Colonic mucosa (tissue), 4 donors: Measurements from ENCODE around the gene MOSPD2. TPM values are rescaled to one million over a fixed set of nuclear protein-coding genes. Genes with fewer than 3 reads are reported as not detected.

Source experiments
- DNase-seq: peaks from one replicate; pipeline ENCODE4 v3.0.0-alpha.2; 2020
- H3K27ac ChIP-seq: fragments of 200-600 bp; one replicate; pipeline ENCODE4 v1.8.0; 2021
- H3K27me3 ChIP-seq: fragments of 200-600 bp; one replicate; pipeline ENCODE4 v1.8.0; 2021
- H3K36me3 ChIP-seq: fragments of 200-600 bp; one replicate; pipeline ENCODE4 v1.8.0; 2021
- H3K4me1 ChIP-seq: fragments of 200-600 bp; one replicate; pipeline ENCODE4 v1.8.0; 2021; ENCODE audit warnings: mild to moderate bottlenecking
- H3K4me3 ChIP-seq: fragments of 200-600 bp; one replicate; pipeline ENCODE4 v1.8.0; 2021
- H3K9ac ChIP-seq, 2 donors: one replicate each; pipeline ENCODE4 v1.7.0; 2013; ENCODE audit warnings: control low read depth in 2 of 2, low read depth in 2 of 2, low read length in 2 of 2
- H3K9me3 ChIP-seq: fragments of 200-600 bp; one replicate; pipeline ENCODE4 v1.8.0; 2021
- intact Hi-C: fragments of 100-400 bp; cut with DNase I; formaldehyde crosslinking; loops from one replicate; pipeline ENCODE4 v1.14.1; 2022
- total RNA-seq, 2 donors: library from RNA; stranded (reverse); fragmentation: NEBNext Ultra II Directional in 1 of 2; extraction: Animal tissue kit (Norgen Biotek cat#: 25700) in 1 of 2; gene quantifications; one replicate each; pipeline ENCODE4 v1.2.1, GENCODE V29; 2021
- TF ChIP-seq, protein P1 (sequence below): fragments of 200-600 bp; IDR thresholded peaks from one replicate; pipeline ENCODE4 v1.8.0; 2022; ENCODE audit warnings: antibody characterized with exemption, mild to moderate bottlenecking
- donor health status: healthy.
- donor health status: DM: no; HTN: no; CAD: no.
- donor health status: DM: no; HTN: no; CAD: no.

The MOSPD2 gene
- total RNA-seq, 2 donors from 2014 or later, result 8.7 to 11.0 TPM

DNA sequence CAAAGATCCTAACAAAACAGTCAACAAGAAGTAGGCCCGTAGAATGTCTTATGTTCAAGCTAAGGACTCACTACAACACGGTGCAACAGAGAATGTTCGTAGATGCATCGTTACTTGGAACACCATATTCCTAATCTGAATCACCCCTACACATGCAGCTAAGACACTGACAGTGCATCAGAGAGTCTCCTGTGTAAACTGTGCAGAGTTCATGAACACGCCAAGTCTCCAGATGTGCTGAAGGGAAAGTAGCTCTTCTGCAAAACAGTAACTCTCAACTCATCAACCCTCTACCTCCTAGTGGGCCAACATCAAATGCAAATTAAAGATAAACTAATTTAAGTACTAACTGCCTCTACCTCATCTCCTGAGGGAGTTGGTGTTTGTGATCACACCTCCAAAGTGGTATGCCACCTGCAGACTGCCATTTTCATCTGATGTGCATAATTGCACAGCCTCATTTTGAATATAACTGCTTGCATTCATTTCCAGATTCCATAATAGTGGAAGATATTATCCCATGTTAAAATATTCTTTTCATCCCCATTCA, 73.5 kb downstream of the MOSPD2 start:
- Histone ChIP-seq H3K4me1 (no peaks in the 10 kb centered on the region), H3K9ac (no peak overlapping the region), H3K27me3 (no peaks in the 10 kb centered on the region), H3K9me3 (no peaks in the 10 kb centered on the region), H3K36me3 (no peaks in the 10 kb centered on the region), H3K27ac (no peak overlapping the region), H3K4me3 (no peak overlapping the region)
- DNase-seq, result no peak
- intact Hi-C loops, result no loop called here
- TF ChIP-seq, protein P1, sequence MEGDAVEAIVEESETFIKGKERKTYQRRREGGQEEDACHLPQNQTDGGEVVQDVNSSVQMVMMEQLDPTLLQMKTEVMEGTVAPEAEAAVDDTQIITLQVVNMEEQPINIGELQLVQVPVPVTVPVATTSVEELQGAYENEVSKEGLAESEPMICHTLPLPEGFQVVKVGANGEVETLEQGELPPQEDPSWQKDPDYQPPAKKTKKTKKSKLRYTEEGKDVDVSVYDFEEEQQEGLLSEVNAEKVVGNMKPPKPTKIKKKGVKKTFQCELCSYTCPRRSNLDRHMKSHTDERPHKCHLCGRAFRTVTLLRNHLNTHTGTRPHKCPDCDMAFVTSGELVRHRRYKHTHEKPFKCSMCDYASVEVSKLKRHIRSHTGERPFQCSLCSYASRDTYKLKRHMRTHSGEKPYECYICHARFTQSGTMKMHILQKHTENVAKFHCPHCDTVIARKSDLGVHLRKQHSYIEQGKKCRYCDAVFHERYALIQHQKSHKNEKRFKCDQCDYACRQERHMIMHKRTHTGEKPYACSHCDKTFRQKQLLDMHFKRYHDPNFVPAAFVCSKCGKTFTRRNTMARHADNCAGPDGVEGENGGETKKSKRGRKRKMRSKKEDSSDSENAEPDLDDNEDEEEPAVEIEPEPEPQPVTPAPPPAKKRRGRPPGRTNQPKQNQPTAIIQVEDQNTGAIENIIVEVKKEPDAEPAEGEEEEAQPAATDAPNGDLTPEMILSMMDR, result no peak

DNA sequence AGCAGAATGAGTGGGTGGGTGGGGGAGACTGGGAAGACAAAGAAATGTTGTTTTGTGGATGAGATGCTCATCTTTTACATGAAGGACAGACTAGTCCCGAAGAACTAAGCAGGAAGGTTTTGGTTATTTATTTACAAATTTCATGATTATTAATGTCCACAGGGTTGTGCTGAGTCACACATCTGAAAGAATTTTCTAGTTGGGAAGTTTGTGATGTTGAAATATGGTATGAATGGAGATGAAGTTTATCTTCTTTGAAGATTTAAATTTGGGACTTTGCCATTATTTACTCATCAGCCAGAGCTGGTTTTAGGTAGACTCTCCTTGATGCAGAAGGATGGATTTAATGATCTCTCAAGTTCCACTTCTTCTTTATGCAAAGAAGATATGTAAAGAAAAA, 75.5 kb downstream of the MOSPD2 start:
- Histone ChIP-seq H3K4me1 (no peaks in the 10 kb centered on the region), H3K4me3 (no peak overlapping the region), H3K27me3 (no peaks in the 10 kb centered on the region), H3K27ac (no peak overlapping the region), H3K36me3 (no peaks in the 10 kb centered on the region), H3K9ac (no peak overlapping the region), H3K9me3 (no peaks in the 10 kb centered on the region)
- DNase-seq, result no peak
- intact Hi-C loops, result no loop called here
- TF ChIP-seq, protein P1, result no peak

DNA sequence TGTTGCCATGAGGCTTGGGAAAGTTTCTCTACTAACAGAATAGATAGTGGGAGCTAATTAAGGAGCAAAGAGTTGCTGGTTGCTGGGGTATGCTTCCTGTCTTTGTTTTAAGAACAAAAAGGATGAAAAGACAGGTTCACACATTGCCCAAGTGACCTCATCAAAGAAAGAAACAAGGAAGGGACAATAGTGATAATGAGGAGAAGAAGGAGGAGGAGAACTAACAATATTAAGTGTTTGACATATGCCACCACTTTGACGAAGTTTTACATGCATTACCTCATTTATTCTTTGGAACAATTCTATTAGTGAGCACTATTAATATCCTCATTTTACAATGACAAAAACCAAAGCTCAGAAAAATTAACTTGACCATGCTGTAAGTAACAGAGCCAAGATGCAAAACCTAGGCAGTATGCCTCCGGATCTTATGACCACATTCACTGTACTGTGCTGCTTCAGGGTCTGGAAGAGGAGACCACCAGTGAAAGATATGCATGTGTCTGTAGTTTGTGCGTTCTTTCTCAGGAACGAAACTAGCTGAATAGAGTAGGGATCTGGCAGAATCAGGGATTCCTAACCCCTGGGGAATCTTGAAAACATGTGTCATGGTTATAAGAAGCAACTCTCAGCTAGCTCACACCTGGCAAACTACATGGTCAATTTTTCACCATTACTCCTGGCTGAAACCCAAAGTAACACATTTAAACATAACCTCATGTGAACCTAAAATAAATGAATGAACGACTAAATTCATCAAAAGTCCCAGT, 83.8 kb downstream of the MOSPD2 start:
- Histone ChIP-seq H3K9me3 (no peaks in the 10 kb centered on the region), H3K4me3 (no peak overlapping the region), H3K27me3 (no peaks in the 10 kb centered on the region), H3K9ac (no peak overlapping the region), H3K4me1 (no peaks in the 10 kb centered on the region), H3K27ac (no peak overlapping the region), H3K36me3 (no peaks in the 10 kb centered on the region)
- TF ChIP-seq, protein P1, result no peak
- DNase-seq, result no peak
- intact Hi-C loops, result no loop called here

DNA sequence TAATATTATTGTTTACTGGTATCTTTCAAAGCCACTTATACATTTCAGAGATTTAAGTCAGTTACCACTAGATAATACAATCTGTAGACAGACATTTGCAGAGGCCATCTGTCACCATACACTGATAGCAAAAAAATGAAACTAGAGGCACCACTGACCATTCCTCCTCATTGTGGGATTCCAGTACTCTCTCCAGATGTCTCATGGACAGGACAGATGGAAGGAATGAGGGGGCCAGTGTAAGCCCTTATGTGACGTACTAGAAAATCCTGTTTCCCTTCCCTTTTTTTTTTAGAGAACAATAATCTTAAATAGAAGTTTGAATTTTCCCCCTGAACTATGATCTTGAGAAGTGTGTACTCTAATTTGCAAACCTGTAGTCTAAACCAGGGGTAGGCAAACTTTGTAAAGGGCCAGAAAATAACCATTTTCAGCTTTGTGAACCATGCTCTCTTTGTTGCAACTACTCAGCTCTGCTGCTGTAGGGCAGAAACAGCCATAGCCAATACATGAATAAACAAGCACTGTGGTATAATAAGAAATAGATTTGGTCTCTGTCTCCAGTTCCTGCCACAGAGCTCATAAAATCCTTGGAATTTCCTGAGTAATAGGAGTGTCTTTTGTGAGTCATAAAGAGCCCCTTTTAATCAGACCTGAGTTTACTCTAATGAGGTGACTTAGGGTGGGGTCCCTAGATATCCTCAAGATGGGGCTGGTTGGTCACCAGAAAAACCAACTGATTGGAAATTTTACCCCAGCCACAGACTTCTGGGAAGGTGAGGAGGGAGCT, 90.4 kb downstream of the MOSPD2 start:
- TF ChIP-seq, protein P1, result no peak
- no peak overlapping the region for H3K9ac ChIP-seq
- no peak overlapping the region for H3K27ac ChIP-seq
- no peaks in the 10 kb centered on the region for H3K36me3 ChIP-seq
- H3K4me3 ChIP-seq, result no peak overlapping the region
- intact Hi-C loops, result no loop called here
- H3K4me1 ChIP-seq, result no peaks in the 10 kb centered on the region
- no peaks in the 10 kb centered on the region for H3K9me3 ChIP-seq
- DNase-seq, result no peak
- H3K27me3 ChIP-seq, result no peaks in the 10 kb centered on the region

DNA sequence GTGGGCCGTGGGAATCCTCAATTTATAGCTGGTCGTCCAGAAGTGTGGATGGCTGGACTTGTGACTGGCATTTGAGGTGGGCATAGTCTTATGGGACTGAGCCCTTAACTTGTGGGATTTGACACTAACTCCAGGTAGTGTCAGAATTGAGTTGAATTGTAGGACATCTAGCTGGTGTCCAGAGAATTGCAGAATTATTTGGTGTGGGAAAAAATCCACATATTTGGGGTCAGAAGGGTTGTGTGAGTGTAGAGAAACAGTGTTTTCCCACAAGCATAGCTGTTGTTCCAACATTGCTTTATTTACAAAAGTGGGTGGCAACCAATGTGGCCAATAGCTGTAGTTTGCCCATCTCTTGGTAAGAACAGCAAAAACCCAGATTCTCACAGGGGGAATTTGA, 91.3 kb downstream of the MOSPD2 start:
- TF ChIP-seq, protein P1, result no peak
- no peaks in the 10 kb centered on the region for H3K36me3 ChIP-seq
- H3K27me3 ChIP-seq, result no peaks in the 10 kb centered on the region
- no peak overlapping the region for H3K4me3 ChIP-seq
- no peaks in the 10 kb centered on the region for H3K4me1 ChIP-seq
- no peaks in the 10 kb centered on the region for H3K9me3 ChIP-seq
- H3K9ac ChIP-seq, result no peak overlapping the region
- no peak overlapping the region for H3K27ac ChIP-seq
- no peak for DNase-seq
- intact Hi-C loops, result no loop called here

Other genes with a start within 250 kb of the MOSPD2 start
- 1 to 10 TPM; 1.2 to 4.3 TPM for gene FANCB, start 352 bp upstream of the MOSPD2 start, total RNA-seq